Endothelial cell of umbilical vein (primary cell): ENCODE data around the gene CDC34. TPM values are rescaled to one million over a fixed set of nuclear protein-coding genes. Genes with fewer than 3 reads are reported as not detected.

ENCODE experiments used
- BruUV-seq: library from RNA; stranded (reverse); fragments of 400-500 nt; replicated peaks from 2 replicates; lab custom pipeline; 2021; lab: Mats Ljungman, UMichigan
- CTCF ChIA-PET: fragments of 300-600, 350-600 bp; sonication (Branson Sonifier 250); formaldehyde crosslinking; loops from one replicate; lab custom pipeline; 2021; ENCODE audit warnings: antibody characterized with exemption, inconsistent platforms; lab: Charles Lee
- POLR2A ChIA-PET: fragments of 300-600, 350-600 bp; sonication (Branson Sonifier 250); formaldehyde crosslinking; loops from one replicate; lab custom pipeline; 2021; ENCODE audit warnings: antibody characterized with exemption, inconsistent platforms; lab: Charles Lee
- DNase-seq: peaks from one replicate; pipeline ENCODE4 v3.0.0-alpha.2; 2011; ENCODE audit warnings: low read depth, low spot score
- FAIRE-seq: peaks from 2 replicates; lab custom pipeline; 2011; peaks lifted over from hg19 to GRCh38; lab: Jason Lieb, UNC
- H2AFZ ChIP-seq: 2 replicates; pipeline ENCODE4 v1.6.0; 2012; ENCODE audit warnings: low read depth, low read length, control low read depth, inconsistent platforms
- H3K27ac ChIP-seq: 2 replicates; pipeline ENCODE4 v1.5.1; 2011; ENCODE audit warnings: low read depth, mild to moderate bottlenecking, control low read depth, low read length, moderate library complexity; ENCODE audit not compliant: insufficient read depth
- H3K27me3 ChIP-seq, 2 experiments: 2 replicates each; pipeline versions ENCODE4 v1.6.0 to v1.6.1; 2011; ENCODE audit warnings: low read length in 2 of 2, mixed read lengths in 1 of 2; ENCODE audit not compliant: control insufficient read depth in 2 of 2, insufficient read depth in 2 of 2
- H3K36me3 ChIP-seq, 2 experiments: 2 replicates in 1 of 2; 3 replicates in 1 of 2; pipeline ENCODE4 v1.5.1; 2011; ENCODE audit warnings: low read length in 2 of 2, mild to moderate bottlenecking in 1 of 2, moderate library complexity in 1 of 2; ENCODE audit not compliant: control insufficient read depth in 2 of 2, insufficient read depth in 2 of 2; ENCODE audit errors: extremely low read depth in 1 of 2
- H3K4me1 ChIP-seq: 3 replicates; pipeline ENCODE4 v1.5.1; 2011; ENCODE audit warnings: mild to moderate bottlenecking, low read length; ENCODE audit not compliant: control insufficient read depth, insufficient read depth; ENCODE audit errors: extremely low read depth
- H3K4me2 ChIP-seq: 2 replicates; pipeline ENCODE4 v1.6.1; 2011; ENCODE audit warnings: low read length, control low read depth, mixed read lengths; ENCODE audit not compliant: insufficient read depth
- H3K4me3 ChIP-seq, 3 experiments: fragments of 200-600 bp in 1 of 3; sonication (generic), shearing (Covaris generic) in 1 of 3; replicated peaks in 1 of 3; 2 replicates each; pipeline ENCODE4 v1.5.1; 2011 to 2016; ENCODE audit warnings: control low read depth in 3 of 3, low read length in 3 of 3, mild to moderate bottlenecking in 2 of 3, inconsistent platforms in 1 of 3, low read depth in 1 of 3, moderate library complexity in 1 of 3; ENCODE audit not compliant: insufficient read depth in 1 of 3
- H3K79me2 ChIP-seq: 2 replicates; pipeline ENCODE4 v1.6.0; 2012; ENCODE audit warnings: low read length, inconsistent platforms; ENCODE audit not compliant: control insufficient read depth, insufficient read depth
- H3K9ac ChIP-seq: replicated peaks from 2 replicates; pipeline ENCODE3; 2011; ENCODE audit warnings: low read length, control low read depth; ENCODE audit not compliant: insufficient read depth; ENCODE audit errors: extremely low read depth
- H3K9me1 ChIP-seq: replicated peaks from 3 replicates; pipeline ENCODE4 v1.6.0; 2011; ENCODE audit warnings: mild to moderate bottlenecking, low read length; ENCODE audit not compliant: control insufficient read depth, insufficient read depth; ENCODE audit errors: extremely low read depth
- H3K9me3 ChIP-seq: replicated peaks from 2 replicates; pipeline ENCODE4 v1.5.1; 2012; ENCODE audit warnings: low read length, inconsistent platforms; ENCODE audit not compliant: control insufficient read depth, insufficient read depth
- H4K20me1 ChIP-seq: replicated peaks from 2 replicates; pipeline ENCODE3; 2011; ENCODE audit warnings: mild to moderate bottlenecking, low read length; ENCODE audit not compliant: control insufficient read depth, insufficient read depth; ENCODE audit errors: extremely low read depth
- EZH2 ChIP-seq: IDR thresholded peaks from 2 replicates; pipeline ENCODE4 v1.6.1; 2012; ENCODE audit warnings: borderline replicate concordance, low read depth, mild to moderate bottlenecking, moderate library complexity, low read length, inconsistent platforms; ENCODE audit not compliant: severe bottlenecking
- FOS ChIP-seq: IDR thresholded peaks from 2 replicates; pipeline ENCODE4 v1.6.1; 2011; ENCODE audit warnings: mild to moderate bottlenecking, low read length, moderate library complexity, borderline replicate concordance; ENCODE audit not compliant: insufficient read depth
- GATA2 ChIP-seq: IDR thresholded peaks from 2 replicates; pipeline ENCODE4 v1.7.0; 2011; ENCODE audit warnings: low read depth, mild to moderate bottlenecking, moderate library complexity, mixed read lengths, low read length; ENCODE audit not compliant: insufficient read length, insufficient read depth
- JUN ChIP-seq: IDR thresholded peaks from 2 replicates; pipeline ENCODE4 v1.6.1; 2011; ENCODE audit warnings: borderline replicate concordance, low read depth; ENCODE audit not compliant: insufficient read length, insufficient read depth
- MYC ChIP-seq: IDR thresholded peaks from one replicate; pipeline ENCODE4 v1.6.1; 2011; ENCODE audit warnings: mild to moderate bottlenecking, low read depth, low read length
- POLR2A ChIP-seq: IDR thresholded peaks from 2 replicates; pipeline ENCODE4 v1.6.1; 2012; ENCODE audit warnings: low read depth, mild to moderate bottlenecking, control low read depth, low read length
- POLR2AphosphoS5 ChIP-seq: IDR thresholded peaks from 2 replicates; pipeline ENCODE4 v1.6.1; 2012; ENCODE audit warnings: low read depth, mild to moderate bottlenecking, control low read depth, low read length, moderate library complexity; ENCODE audit not compliant: insufficient read depth
- dilution Hi-C: fragments of 300-500 bp; cut with MboI; formaldehyde crosslinking; loops from one replicate; pipeline ENCODE4 v1.15.0; 2019; ENCODE audit warnings: low sequenced_read_pairs; ENCODE audit not compliant: extremely low pct_ligation_motif_present
- intact Hi-C: fragments of 100-400 bp; cut with micrococcal nuclease; formaldehyde crosslinking; loops from one replicate; pipeline ENCODE4 v1.10.0; 2022
- polyA plus RNA-seq, 4 experiments: library from polyadenylated mRNA; depleted of rRNA in 3 of 4; stranded (reverse) in 3 of 4; unstranded in 1 of 4; fragments of >200 nt; gene quantifications; 2 replicates each; pipeline versions ENCODE4 v1.2.1 to v1.2.3, GENCODE V29; 2011 to 2012; ENCODE audit warnings: missing spikeins in 1 of 4
- total RNA-seq: library from RNA; stranded (reverse); gene quantifications from 2 replicates; pipeline ENCODE4 v1.2.3, GENCODE V29; 2021
- TF ChIP-seq, protein P1 (sequence below): IDR thresholded peaks from 2 replicates; pipeline ENCODE4 v1.6.1; 2011; ENCODE audit not compliant: insufficient read depth, insufficient read length
- TF ChIP-seq, protein P2 (sequence below), 2 donors: IDR thresholded peaks; 1 replicate in 1 of 2; 2 replicates in 1 of 2; pipeline ENCODE4 v1.5.1; 2011; ENCODE audit warnings: low read length in 2 of 2, mild to moderate bottlenecking in 2 of 2, moderate library complexity in 2 of 2, control low read depth in 1 of 2, inconsistent platforms in 1 of 2, low read depth in 1 of 2; ENCODE audit not compliant: insufficient read depth in 1 of 2; ENCODE audit errors: extremely low read depth in 1 of 2

The CDC34 gene
- total and polyA plus RNA-seq, 2 donors (not counting 3 experiments of a cell fraction or from before 2014, with no cell fraction given) = 90.4 to 92.9 TPM

DNA sequence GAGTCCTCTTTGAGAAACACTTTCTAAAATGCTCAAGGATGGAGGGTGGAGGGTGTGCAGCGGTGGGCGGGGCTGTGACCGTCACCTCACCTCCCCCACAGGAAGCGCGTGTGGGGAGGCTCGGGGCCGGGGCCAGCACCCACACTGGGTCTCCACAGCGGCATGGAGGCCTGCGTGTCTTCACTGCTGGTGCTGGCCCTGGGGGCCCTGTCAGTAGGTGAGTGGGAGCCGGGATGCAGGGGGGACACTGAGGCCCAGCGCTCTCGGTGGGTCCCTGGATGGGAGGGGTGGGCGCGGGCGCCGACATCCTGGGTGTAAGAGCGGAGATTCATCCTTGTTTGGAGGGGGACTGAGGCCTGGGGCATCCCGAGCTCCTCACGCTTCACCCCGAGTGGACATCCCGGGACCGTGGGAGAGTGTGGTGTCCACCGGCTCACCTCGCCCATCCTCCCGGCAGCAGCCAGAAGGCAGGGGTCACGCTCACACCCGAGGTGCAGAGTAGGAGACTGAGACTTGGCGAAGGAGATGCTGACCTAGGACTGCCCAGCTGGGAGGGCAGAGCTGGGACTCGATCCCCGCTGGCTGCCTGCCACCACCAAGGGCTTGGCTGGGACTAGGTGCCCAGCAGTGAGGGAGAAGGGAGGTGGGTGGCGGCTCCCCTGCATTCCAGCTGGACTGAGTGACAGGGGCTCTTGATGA, 12.5 kb downstream of the CDC34 start, which contains the start of gene GZMM:
GZMM (plus strand) TSS at position 144 of the 699 bp plus-strand sequence; CDS start at position 163, 19 bp downstream.
- peaks cover 0 to 18% of the 10 kb centered on the region in 2 experiments for H3K36me3 ChIP-seq
- no peaks in the 10 kb centered on the region for H4K20me1 ChIP-seq
- no peaks in the 10 kb centered on the region for H3K9me1 ChIP-seq
- CTCF ChIA-PET = no interaction called here
- no TSS peak for BruUV-seq
- no peaks in the 10 kb centered on the region for H3K27me3 ChIP-seq
- H3K9ac ChIP-seq = no peak within 1 kb of the TSS
- intact Hi-C loops = no loop called here
- TF ChIP-seq POLR2AphosphoS5 (no peak), MYC (no peak), JUN (no peak), FOS (no peak)
- no peak for FAIRE-seq
- DNase-seq = no peak
- POLR2A ChIA-PET = no interaction called here
- H3K4me1 ChIP-seq = no peaks in the 10 kb centered on the region
- H3K79me2 ChIP-seq = no peaks in the 10 kb centered on the region
- H3K4me3 ChIP-seq = no peak within 1 kb of the TSS
- H3K27ac ChIP-seq = no peak within 1 kb of the TSS
- dilution Hi-C loops = no loop called here
- no peak within 1 kb of the TSS for H3K4me2 ChIP-seq
- no peak within 1 kb of the TSS for H2AFZ ChIP-seq
- H3K9me3 ChIP-seq = no peaks in the 10 kb centered on the region

DNA sequence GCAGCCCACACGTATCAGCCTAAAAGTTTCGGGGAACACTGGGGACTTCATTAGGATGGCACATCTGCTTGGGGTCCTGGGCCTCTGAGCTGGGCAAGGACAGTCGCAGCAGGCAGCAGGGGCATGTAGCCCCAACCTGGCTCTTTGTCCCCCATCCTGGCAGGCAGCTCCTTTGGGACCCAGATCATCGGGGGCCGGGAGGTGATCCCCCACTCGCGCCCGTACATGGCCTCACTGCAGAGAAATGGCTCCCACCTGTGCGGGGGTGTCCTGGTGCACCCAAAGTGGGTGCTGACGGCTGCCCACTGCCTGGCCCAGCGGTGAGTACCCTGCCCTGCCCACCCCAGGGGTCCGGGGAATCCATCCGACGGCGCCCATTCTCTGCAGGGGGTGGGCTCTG, 15.6 kb downstream of the CDC34 start:
- FAIRE-seq (no peak), DNase-seq (no peak)
- BruUV-seq = no TSS peak
- no peaks in the 10 kb centered on the region for H3K9me3 ChIP-seq
- POLR2A ChIA-PET = no interaction called here
- H3K9ac ChIP-seq = no peak overlapping the region
- H3K4me2 ChIP-seq = no peak overlapping the region
- TF ChIP-seq MYC (no peak), JUN (no peak), POLR2AphosphoS5 (no peak), GATA2 (no peak), FOS (no peak), EZH2 (no peak), POLR2A (no peak)
- TF ChIP-seq, protein P1, sequence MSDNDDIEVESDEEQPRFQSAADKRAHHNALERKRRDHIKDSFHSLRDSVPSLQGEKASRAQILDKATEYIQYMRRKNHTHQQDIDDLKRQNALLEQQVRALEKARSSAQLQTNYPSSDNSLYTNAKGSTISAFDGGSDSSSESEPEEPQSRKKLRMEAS = no peak
- TF ChIP-seq, protein P2, sequence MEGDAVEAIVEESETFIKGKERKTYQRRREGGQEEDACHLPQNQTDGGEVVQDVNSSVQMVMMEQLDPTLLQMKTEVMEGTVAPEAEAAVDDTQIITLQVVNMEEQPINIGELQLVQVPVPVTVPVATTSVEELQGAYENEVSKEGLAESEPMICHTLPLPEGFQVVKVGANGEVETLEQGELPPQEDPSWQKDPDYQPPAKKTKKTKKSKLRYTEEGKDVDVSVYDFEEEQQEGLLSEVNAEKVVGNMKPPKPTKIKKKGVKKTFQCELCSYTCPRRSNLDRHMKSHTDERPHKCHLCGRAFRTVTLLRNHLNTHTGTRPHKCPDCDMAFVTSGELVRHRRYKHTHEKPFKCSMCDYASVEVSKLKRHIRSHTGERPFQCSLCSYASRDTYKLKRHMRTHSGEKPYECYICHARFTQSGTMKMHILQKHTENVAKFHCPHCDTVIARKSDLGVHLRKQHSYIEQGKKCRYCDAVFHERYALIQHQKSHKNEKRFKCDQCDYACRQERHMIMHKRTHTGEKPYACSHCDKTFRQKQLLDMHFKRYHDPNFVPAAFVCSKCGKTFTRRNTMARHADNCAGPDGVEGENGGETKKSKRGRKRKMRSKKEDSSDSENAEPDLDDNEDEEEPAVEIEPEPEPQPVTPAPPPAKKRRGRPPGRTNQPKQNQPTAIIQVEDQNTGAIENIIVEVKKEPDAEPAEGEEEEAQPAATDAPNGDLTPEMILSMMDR (IDR thresholded peaks at IDR 0.05; ENCODE audit: extremely low read depth in 1 of 2, insufficient read depth in 1 of 2, low read depth in 1 of 2, low read length in 2 of 2) = no peak
- no peaks in the 10 kb centered on the region for H3K27me3 ChIP-seq
- dilution Hi-C loops (no loop called here), intact Hi-C loops (no loop called here)
- no peak overlapping the region for H2AFZ ChIP-seq
- CTCF ChIA-PET = no interaction called here
- no peaks in the 10 kb centered on the region for H4K20me1 ChIP-seq
- peaks cover 0 to 6% of the 10 kb centered on the region in 2 experiments for H3K36me3 ChIP-seq
- no peak overlapping the region for H3K4me3 ChIP-seq
- H3K27ac ChIP-seq = no peak overlapping the region
- no peaks in the 10 kb centered on the region for H3K79me2 ChIP-seq
- no peaks in the 10 kb centered on the region for H3K9me1 ChIP-seq
- H3K4me1 ChIP-seq = no peaks in the 10 kb centered on the region
